Stimulated activated CD4-positive, alpha-beta T cell treated with anti-CD3 and anti-CD28 coated beads, Interleukin-15, amount 100 ng/mL, for 48 hours (primary cell): ENCODE data around the gene GPBP1L1.
"Not testable (repeated sequence)": the region's sequence is repeated elsewhere in the genome, so short reads cannot be mapped to it uniquely, and the experiment has no call there.

Source experiments
- DNase-seq, 2 donors: peaks; one replicate each; pipeline ENCODE4 v3.0.0-alpha.2; 2020; ENCODE audit warnings: low read depth in 2 of 2

The GPBP1L1 gene

DNA sequence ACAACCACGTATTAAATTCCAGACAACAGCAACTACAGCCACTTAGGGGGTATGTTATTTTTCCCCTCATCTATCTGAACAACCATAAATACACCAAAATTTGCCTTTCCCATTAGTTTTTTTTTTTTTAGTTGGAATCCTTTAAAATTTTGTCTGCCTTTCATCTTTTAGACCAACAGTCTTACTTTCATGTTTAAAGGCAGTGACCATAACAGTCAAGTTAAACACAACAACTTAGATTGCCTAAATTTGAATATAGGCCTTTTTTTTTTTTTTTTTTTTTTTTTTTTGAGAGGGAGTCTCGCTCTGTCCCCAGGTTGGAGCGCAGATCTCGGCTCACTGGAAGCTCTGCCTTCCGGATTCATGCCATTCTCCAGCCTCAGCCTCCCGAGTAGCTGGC is 3.4 kb downstream of the GPBP1L1 start:
- DNase-seq: no peak

DNA sequence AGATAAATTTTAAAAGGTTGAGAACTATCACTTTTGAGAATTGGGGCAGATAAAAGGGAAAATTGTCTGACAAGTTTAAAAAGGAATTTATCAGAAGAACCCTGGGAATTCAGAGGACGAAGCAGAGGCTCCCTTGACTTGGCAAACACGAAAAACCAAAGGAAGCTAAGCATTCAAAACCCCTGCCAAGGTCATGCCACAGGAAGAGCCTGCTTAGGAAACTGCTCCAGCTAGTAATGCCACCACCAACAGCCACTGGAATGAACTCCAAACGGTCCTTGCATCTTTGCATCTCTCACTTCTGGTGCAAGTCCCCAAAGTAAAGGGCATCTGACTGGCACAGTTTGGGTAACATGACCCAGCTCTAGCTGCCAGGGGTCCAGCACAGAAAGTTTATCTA is 7.2 kb downstream of the GPBP1L1 start:
- DNase-seq: no peak

DNA sequence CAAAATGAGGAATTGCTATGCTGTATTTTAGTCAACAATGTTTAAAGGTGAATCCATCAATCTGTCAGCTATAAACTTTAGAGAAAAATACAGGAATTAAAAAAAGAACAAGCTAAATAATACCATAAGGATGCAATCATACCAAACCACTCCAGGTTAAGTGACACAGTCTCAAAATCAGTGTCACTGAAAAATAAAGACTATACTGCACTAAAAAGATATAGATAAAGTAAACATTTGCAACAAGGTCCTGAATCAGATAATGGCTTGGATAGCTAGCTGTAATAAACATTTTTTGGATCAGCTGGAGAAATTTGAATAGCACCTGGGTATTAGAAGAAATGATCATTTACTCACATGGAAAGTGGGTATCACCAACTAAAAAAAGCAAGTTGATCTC is 7.8 kb downstream of the GPBP1L1 start:
- no peak for DNase-seq

DNA sequence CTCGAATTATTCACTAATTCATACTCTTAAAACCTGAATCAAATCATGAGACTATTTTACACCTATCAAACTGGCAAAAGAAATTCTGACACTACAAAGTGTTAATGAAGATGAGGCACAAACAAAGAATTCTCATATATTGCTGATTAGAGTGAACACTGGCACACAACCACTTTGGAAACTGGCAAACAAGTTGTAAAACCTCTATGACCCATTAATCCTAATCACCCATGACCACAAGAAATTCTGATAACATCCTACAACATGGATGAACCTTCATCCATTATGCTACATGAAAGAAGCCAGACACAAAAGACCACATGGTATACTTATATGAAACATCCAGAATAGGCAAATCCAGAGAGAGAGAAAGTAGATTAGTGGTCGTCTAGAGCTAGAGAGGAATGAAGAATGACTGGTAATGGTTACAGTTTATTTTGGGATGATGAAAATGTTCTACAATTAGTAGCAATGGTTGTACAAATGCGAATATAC is 8.5 kb downstream of the GPBP1L1 start:
- DNase-seq: no peak

DNA sequence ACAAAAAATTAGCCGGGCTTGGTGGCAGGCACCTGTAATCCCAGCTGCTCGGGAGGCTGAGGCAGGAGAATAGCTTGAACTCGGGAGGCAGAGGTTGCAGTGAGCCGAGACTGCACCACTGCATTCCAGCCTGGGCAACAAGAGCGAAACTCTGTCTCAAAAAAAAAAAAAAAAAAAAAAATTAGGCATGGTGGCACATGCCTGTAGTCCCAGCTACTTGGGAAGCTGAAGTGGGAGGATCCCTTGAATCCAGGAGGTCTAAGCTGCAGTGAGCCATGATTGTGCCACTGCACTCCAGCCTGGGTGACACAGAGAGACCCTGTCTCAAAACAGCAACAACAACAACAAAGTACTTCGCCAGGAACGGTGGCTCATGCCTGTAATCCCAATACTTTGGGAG is 9.8 kb downstream of the GPBP1L1 start:
- not testable (repeated sequence) for DNase-seq

DNA sequence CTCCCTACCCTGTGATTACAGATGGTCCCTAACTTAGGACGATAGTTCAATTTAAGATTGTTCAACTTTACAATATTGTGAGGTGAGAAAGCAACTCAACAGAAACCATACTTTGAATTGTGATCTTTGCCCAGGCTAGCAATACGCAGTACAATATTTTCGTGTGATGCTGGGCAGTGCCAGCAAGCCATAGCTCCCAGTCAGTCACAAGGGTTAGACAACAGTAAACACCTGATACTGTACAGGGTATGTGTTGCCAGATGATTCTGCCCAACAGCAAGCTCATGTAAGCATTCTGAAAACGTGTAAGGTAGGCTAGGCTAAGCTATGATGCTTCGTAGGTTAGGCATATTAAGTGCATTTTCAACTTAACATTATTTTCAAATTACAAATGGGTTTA is 11.9 kb downstream of the GPBP1L1 start:
- no peak for DNase-seq

DNA sequence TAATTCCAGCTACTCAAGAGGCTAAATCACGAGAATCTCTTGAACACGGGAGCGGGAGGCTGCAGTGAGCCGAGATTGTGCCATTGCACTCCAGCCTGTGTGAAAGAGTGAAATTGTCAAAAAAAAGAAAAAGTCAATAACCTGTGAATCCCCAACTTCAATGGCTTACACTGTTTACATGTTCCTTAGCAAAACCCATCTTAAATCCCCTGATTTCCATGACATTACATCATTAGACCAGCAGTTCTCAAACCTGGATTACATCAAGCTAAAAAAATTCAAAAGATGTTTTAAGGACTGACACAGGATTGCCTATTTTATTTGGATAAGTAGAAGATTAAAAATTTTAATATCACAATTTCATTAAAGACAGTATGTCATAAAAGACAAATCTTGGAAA is 12.4 kb downstream of the GPBP1L1 start:
- no peak for DNase-seq

DNA sequence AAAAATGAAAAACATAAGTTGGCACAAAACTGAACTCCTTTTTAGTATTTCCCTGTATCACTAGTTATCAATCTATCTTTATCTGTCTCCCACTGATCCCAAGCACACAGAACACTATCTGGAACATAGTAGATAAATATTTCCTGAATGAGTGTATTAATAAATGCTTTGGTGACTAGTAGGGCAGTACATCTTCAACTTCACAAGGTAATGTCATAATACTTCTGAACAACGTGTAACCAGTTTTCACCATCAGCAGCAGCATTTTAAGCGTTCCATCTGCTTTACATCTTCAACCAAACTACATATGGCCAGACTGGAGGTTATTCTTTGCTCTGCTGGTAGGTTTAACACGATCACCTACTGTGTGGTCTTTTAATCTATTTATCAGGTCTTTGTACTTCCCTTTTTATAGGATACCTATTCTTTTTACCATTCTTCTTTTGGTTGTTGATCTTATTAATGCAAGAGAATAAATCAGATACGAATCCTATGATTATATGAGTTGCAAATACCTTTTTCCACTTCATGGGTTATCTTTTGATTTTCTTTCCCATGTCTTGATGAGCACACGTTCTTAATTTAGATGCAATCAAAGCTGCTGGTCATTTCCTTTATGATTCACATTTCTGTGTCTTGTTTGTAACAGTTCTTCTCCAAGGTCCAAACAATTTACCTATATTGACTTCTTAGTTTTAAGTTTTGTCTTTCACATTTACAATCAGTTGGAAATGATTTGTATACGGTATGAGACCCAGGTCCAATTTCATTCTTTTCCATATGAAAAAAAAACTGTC is 16.3 kb downstream of the GPBP1L1 start:
- DNase-seq: no peak

DNA sequence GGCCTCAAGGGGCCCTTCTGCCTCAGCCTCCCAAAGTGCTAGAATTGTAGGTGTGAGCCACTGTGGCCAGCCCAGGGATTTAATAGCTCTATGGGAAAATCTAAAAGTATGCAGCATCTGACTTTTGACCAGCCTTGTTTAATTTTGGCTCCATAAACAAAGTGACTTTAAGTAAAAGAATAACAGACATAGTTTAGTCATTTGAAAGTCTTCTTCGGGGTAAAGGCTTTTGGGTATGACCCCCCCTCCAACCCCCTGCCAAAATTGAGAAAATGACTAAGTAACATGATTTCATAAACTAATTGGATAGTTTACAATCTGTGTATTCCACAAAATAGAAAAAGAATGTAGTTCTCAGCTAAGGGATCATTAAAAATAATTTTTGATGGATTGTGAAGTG is 17.0 kb downstream of the GPBP1L1 start:
- no peak for DNase-seq

DNA sequence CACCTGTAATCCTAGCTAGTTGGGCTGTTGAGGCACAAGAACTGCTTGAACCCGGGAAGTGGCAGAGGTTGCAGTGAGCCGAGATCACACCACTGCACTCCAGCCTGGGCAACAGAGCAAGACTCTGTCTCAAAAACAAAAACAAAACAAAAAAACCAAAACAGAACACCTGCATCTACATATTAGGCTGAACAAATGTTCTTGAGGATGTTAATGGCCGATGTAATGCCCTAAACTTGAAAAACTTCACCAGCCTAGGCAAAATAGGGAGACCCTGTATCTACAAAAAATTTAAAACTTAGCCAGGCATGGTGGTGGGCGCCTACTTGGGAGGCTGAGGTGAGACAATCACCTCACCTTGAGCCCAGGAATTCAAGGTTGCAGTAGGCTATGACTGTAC is 17.8 kb downstream of the GPBP1L1 start:
- no peak for DNase-seq

DNA sequence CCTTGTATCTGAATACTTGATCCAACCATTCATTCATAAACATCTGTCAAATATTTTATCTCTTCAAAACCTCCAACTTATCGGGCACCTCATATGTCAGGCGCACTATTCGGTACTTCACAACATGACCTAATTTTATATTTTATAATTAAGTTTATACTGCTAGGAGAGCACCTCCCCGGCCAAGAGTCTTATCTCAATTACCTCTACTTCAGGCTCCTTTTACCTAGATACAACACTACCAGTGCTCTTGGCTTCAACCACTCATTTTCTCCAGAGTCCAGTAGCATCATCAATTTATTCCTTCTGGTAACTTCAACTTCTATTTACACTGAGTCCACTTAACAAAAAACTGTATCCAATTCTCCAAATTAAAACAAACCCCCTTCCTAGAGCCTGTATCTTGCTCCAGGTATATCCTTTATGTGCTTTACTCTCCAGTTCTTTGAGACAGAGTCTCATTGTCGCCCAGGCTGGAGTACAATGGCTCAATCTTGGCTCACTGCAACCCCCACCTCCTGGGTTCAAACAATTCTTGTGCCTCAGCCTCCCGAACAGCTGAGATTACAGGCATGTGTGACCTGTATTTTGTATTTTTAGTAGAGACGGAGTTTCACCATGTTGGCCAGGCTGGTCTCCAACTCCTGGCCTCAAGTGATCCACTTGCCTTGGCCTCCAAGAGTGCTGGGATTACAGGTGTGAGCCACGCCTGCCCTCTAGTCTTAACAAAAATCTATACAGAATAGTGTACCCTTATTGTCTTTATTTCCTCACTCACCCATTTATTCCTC is 18.8 kb downstream of the GPBP1L1 start:
- DNase-seq: no peak

DNA sequence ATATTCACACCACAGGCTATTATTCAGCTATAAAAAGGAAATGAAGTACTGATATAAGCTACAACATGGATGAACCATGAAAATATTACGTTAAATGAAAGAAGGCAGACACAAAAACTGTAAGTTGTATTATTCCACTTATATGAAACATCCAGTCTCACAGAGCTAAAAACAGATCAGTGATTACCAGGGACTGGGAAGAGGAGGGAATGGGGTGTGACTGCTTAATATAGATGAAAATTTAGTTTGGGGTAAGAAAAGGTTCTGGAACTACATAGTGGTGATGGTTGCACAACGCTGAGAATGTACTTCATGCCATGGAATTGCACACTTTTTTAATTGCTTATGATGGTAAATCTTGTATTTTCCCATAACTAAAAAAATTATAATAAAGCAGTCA is 19.5 kb downstream of the GPBP1L1 start:
- DNase-seq: no peak

DNA sequence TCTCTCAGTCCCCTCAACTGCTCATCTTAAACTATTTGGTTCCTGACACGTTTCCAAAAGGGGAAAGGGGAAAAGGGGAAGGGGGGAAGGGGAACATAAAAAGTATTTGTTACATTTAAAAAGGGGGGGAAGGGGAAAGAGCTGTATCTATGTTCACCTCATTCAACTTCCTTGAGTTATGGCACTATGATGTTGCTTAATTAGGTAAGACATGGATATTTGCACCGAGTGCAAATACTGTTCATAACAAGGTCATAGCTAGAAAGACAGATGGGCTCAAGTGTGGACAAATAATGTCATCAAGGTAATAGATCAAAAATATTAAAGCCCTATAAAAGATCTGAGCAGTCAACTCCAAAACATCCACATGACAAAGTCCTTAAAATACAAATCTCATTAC is 26.0 kb downstream of the GPBP1L1 start:
- DNase-seq: no peak

DNA sequence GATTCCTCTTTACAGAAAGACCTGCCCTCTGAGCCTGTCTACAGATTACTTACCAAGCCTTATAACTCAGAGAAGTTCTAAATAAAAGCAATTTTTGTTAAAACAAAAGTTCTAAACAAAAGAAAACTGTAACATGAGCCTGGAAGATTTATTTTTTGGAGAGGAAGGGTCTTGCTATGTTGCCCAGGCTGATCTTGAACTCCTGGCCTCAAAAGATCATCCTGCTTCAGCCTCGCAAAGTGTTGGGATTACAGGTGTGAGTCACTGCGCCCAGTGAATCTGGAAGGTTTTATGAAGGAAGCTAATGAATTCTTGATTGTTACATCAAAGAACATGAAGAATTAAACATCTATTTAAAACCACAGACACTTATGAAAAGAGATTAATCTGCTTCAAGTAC is 27.1 kb downstream of the GPBP1L1 start:
- no peak for DNase-seq

DNA sequence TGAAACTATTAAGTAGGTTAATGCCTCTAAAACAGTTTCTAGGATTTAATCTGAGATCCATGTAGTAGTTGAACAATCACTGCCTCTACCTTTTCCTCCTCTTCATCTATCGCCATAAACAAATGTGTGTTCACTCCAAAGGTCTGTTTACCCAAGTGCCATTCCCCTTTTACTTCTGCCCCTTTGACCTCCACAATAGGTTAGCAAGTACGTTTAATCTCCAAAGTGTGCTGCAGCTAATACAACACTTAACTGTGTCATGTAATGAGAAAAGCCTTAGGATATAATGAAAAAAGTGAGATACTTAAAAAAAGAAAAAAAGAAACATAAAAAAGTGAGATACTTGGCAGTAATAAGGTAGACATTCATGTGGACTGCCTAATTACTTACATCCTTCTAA is 28.2 kb downstream of the GPBP1L1 start:
- DNase-seq: no peak

DNA sequence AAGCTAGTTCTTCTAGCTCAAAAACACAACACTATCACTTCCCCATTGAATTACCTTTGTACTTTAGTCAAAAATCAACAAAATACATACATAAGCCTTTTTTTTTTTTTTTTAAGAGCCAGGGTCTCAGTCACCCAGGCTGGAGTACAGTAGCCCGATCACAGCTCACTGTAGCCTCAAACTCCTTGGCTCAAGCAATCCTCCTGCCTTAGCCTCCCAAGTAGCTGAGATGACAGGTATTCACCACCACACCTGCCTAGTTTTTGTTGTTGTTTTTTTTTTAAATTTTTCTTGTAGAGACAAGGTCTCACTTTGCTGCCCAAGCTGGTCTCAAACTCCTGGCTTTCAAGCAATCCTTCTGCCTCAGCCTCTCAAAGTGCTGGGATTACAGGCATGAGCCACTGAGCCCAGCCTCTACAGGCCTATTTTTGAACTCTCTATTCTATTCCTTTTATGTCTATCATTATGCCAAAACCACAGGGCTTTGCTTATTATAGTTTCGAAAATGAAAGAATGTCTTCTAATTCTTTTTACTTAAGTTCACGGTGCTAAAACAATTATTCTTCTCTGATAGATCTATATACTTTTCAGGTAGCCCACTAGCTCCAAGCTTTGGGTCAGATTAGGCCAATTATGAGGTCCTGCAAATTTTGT is 29.6 kb downstream of the GPBP1L1 start:
- DNase-seq: no peak

DNA sequence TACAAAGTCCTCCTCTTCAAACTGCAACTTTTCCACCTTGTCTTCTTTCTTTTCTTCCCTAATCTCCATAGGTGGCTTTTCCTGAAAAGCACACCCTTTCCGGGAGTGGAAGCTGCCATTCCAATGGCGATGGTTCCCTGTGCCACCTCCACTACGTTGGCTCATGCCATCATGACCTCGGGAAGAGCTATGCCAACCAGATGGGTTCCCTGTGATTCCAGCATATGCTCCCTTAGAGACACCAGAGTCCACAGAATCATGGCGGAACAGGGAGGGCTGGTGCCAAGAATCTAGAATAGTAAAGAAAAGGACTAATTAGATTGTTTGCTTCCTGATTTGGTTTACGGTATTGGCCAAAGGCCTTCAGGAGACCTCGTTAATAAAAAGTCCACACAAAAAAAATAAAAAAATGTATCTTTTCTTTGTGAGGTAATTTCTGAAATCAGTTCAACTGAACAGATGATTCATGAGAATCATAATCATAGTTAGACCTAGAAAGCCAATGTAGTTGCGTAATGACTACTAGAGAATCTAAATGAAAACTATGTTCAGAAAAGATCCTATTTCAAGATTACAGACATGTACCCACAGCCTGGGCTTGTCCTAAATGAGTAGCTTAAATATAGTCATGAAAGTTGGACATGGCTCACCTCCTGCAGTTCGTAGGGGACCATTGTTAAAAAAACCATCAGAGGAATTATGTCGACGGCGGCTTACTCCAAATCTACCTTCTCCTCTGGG is 31.6 kb downstream of the GPBP1L1 start:
- no peak for DNase-seq

DNA sequence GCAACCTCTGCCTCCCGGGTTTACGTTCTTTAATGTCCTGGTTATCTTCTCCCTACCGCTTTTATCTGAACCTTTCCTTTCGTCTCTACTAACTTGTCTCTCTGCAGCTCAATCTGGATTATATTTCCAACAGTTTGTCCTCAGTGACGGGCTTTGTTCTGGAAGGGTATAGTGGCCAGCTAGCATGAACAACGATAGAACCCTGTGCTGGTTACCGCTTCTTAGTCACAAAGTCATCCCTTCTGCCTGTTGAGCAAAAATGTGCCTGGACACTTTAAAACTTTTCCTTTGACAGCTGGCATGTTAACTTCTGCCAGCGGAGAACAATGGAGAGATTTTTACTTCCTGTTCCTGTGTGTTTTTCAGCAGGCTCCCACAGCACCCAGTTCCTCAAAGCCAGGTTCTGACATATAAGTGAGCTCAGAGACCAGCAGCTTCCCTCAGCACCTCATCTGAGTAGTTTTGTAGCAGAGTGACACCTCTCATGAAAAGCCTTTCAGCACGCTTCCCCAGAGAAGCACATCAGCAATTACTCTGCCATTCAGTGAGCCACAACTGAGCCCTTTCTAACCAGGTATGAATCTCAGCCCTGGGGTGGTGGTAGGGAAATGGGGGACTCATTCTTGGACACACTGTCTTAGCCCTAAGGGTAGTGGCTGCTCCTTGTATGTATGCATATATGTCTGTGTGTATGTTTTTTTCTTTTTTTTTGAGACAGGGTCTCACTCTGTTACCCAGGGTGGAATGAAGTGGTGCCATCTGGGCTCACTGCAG is 38.9 kb downstream of the GPBP1L1 start:
- DNase-seq: no peak

DNA sequence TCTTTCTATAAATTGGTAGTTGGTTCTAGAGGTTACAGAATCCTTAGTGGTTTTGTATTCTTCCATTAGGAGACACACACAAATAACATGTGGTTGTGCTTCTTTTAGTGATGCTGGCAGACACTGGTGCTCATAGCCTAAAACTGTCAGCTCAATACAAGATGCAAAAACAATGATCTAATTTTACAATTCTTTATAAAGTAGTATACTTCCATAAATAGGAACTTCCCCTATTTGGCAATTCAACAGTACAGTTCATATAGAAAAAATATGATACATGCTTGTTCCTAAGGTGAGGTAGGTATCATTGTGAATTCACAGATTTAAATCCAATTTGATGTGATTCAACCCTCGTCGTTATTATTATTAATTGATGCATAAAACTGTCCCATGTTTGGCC is 41.7 kb downstream of the GPBP1L1 start:
- no peak for DNase-seq

DNA sequence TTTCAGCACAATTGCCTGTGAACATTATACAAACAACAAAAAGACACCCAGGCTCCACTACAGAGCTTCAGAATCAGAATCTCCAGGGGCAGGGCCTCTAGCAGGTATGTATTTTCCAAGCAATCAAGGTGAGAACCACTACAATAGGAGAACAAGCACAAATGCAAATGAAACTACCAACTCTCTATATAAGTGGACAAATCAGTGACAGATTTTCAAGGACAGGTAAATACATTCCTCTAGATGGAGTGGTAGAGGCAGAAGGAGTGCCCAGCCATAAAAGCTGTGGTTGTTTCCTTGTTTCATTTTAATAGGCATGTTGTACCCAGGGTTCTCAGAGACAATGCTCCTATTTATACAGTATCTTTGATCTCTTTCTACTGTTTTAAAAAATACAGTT is 42.4 kb downstream of the GPBP1L1 start:
- no peak for DNase-seq

DNA sequence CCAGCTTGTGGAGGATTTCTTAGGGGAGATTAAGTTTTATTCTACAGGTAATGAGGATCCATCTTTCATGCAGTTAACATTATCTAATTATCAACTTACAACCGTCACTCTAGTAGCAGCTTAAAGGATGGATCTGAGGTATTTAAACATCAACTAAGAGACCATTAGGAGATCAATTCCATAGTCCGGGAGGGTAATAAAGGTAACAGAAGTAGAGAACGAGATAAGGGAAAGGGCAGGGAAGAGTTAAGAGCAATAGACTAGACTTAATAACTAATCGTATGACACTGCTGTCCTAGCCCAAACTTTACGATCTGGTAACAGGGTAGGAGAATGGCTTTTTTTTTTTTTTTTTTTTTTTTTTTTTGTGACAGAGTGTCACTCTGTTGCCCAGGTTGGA is 43.0 kb downstream of the GPBP1L1 start:
- no peak for DNase-seq
